Stomach (tissue), 4 donors: ENCODE results near the gene SYNE4.

Experiments used
- POLR2A ChIP-seq, 4 donors: fragments of 450-650 bp; IDR thresholded peaks; one replicate each; pipeline ENCODE4 v1.6.1; 2016; ENCODE audit warnings: antibody characterized with exemption in 4 of 4, control low read depth in 2 of 4, mild to moderate bottlenecking in 1 of 4, moderate library complexity in 1 of 4
- POLR2AphosphoS5 ChIP-seq, 3 donors: sonication (generic); formaldehyde crosslinking; IDR thresholded peaks; one replicate each; pipeline ENCODE4 v1.6.1; 2016; ENCODE audit warnings: antibody characterized with exemption in 3 of 3
- TF ChIP-seq, protein P1 (sequence below), 7 experiments: fragments of 450-650 bp in 4 of 7; fragments of 200-600 bp in 3 of 7; sonication (generic) in 3 of 7; IDR thresholded peaks; one replicate each; pipeline ENCODE4 v1.5.1; 2016 to 2019; ENCODE audit warnings: antibody characterized with exemption in 7 of 7, control low read depth in 2 of 7, mild to moderate bottlenecking in 1 of 7

DNA sequence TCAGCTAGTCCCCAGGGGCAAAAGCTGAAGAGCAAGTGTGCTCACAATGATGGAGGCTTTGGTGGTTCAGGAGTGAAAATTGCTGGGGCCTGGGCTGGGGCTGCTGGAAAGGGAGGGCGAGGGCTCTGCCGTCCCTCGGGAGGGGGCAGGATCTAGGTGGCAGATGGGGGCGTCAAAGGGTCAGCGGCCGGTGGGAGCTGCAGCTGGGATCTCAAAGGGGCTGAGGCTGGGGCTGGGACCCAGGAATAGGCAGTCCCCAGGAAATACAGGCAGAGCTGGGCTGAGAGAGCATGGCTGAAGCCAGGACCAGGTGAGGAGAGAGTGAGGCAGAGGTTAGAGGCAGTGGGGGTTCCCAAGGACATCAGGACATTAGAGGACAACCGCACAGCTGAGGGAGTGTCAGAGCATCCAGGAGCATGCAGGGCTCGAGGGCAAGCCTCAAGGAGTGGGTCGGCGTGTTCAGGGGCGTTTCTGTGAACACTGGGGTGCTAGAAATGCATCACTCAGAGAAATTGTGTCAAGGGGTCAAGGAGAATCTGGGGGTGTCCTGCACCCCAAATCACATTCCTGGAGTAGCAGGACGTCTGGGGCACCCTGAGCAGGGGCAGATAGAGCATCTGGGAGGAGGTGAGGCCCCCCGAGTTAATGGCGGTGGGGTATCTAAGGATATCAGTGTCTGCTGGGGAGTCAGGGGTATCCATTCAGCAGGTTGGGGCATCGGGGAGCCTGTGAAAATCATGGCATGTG is 1.2 kb upstream of the SYNE4 start:
- TF ChIP-seq, protein P1, sequence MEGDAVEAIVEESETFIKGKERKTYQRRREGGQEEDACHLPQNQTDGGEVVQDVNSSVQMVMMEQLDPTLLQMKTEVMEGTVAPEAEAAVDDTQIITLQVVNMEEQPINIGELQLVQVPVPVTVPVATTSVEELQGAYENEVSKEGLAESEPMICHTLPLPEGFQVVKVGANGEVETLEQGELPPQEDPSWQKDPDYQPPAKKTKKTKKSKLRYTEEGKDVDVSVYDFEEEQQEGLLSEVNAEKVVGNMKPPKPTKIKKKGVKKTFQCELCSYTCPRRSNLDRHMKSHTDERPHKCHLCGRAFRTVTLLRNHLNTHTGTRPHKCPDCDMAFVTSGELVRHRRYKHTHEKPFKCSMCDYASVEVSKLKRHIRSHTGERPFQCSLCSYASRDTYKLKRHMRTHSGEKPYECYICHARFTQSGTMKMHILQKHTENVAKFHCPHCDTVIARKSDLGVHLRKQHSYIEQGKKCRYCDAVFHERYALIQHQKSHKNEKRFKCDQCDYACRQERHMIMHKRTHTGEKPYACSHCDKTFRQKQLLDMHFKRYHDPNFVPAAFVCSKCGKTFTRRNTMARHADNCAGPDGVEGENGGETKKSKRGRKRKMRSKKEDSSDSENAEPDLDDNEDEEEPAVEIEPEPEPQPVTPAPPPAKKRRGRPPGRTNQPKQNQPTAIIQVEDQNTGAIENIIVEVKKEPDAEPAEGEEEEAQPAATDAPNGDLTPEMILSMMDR (IDR thresholded peaks at IDR 0.05) = no peak
- TF ChIP-seq POLR2A (IDR thresholded peaks at IDR 0.05) = no peak
- no peak for TF ChIP-seq POLR2AphosphoS5 (IDR thresholded peaks at IDR 0.05)
